Activated CD8-positive, alpha-beta memory T cell treated with anti-CD3 and anti-CD28 coated beads, Interleukin-2, amount 10 ng/mL, durations not matched to agents 7 days and 5 days (primary cell): ENCODE data around the gene SLC4A11. TPM values are rescaled to one million over a fixed set of nuclear protein-coding genes. Genes with fewer than 3 reads are reported as not detected.
A peak's percentile ranks its signal among the peaks of the same experiment; 100 is the strongest.

ENCODE experiments used
- ATAC-seq: fragments of 150-1000 bp; cut with Tn5 transposase; one replicate; pipeline ENCODE4 v1.10.0; 2021; ENCODE audit warnings: moderate library complexity
- CTCF ChIA-PET: fragments of 350-600 bp; sonication (Branson Sonifier 250); formaldehyde crosslinking; loops from one replicate; lab custom pipeline; 2021; ENCODE audit warnings: antibody characterized with exemption; lab: Charles Lee
- DNase-seq: peaks from one replicate; pipeline ENCODE4 v3.0.0-alpha.2; 2020
- H3K27ac Mint-ChIP-seq: one replicate; pipeline ENCODE4 v1.8.0; 2021; ENCODE audit warnings: mild to moderate bottlenecking, mixed read lengths
- H3K27me3 Mint-ChIP-seq: one replicate; pipeline ENCODE4 v1.8.0; 2021; ENCODE audit warnings: mixed read lengths
- H3K36me3 Mint-ChIP-seq: one replicate; pipeline ENCODE4 v1.8.0; 2021; ENCODE audit warnings: mild to moderate bottlenecking, mixed read lengths
- H3K4me1 Mint-ChIP-seq: one replicate; pipeline ENCODE4 v1.8.0; 2021; ENCODE audit warnings: mixed read lengths
- H3K4me3 Mint-ChIP-seq: one replicate; pipeline ENCODE4 v1.8.0; 2021; ENCODE audit warnings: mild to moderate bottlenecking, moderate library complexity, mixed read lengths
- H3K9me3 Mint-ChIP-seq: one replicate; pipeline ENCODE4 v1.8.0; 2022; ENCODE audit warnings: low read depth, mixed read lengths
- total RNA-seq, 2 experiments: library from RNA; stranded (reverse); gene quantifications; one replicate each; pipeline ENCODE4 v1.2.3, GENCODE V29; 2021

Gene SLC4A11
- total RNA-seq, result 1 to 10 TPM; 5.4 to 6.0 TPM

GRCh38 chr20:3239026-3239866 is at the start of gene SLC4A11:
Gene SLC4A11 (minus strand): TSS chr20:3239190. CDS start chr20:3239137, 53 bp downstream.
- peaks cover 50% of the 10 kb centered on the region for H3K27me3 Mint-ChIP-seq

DNA sequence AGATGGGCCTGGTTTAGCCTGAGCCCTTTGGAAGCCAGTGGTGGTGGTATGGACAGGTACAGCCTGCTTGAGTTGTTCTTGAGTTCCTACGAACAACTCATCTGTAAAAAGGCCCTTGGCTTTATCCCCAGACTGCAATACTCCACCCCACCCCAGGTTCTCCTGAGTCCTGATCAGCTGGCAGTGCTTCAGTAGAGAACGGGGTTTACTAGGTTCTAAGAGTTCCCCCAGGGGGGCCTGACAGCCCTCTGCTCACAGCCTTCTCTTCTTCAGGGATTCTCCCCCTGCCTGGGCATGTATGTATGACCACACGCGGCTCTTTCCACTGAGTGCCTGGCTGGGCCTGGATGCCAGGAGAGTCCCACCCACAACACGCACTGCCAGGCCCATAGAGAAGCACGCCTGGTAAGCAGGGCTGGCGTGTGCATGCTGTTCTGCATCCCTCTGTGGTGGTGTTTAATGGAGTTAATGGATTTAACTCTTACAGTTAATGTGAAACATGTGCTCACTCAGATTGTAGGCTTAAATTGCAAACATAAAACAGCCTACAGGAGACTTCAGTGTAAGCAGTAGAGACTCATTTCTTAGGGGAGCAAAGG is 44.3 kb upstream of the SLC4A11 start:
- DNase-seq (no peak), ATAC-seq (no peak)
- Mint-ChIP-seq H3K36me3 (no peaks in the 10 kb centered on the region), H3K27me3 (no peaks in the 10 kb centered on the region), H3K9me3 (no peaks in the 10 kb centered on the region), H3K4me1 (no peaks in the 10 kb centered on the region), H3K27ac (no peak overlapping the region), H3K4me3 (no peak overlapping the region)
- CTCF ChIA-PET, result no interaction called here

More at GRCh38 chr20:3239026-3239866, at the start of gene SLC4A11:
- CTCF ChIA-PET, result interaction anchor here (0.8 to 2.4 kb wide), 5 partner anchors 9 to 112 kb away, joined by 3 to 8 read pairs (median 5); no protein-coding TSS in a partner anchor
- Mint-ChIP-seq H3K4me3 (peak within 1 kb of the TSS; percentile 90), H3K9me3 (no peaks in the 10 kb centered on the region), H3K4me1 (peaks cover 13% of the 10 kb centered on the region), H3K36me3 (peaks cover 2% of the 10 kb centered on the region), H3K27ac (peak within 1 kb of the TSS; percentile 4)
- ATAC-seq, result peak; percentile 72
- DNase-seq, result peak; percentile 60

DNA sequence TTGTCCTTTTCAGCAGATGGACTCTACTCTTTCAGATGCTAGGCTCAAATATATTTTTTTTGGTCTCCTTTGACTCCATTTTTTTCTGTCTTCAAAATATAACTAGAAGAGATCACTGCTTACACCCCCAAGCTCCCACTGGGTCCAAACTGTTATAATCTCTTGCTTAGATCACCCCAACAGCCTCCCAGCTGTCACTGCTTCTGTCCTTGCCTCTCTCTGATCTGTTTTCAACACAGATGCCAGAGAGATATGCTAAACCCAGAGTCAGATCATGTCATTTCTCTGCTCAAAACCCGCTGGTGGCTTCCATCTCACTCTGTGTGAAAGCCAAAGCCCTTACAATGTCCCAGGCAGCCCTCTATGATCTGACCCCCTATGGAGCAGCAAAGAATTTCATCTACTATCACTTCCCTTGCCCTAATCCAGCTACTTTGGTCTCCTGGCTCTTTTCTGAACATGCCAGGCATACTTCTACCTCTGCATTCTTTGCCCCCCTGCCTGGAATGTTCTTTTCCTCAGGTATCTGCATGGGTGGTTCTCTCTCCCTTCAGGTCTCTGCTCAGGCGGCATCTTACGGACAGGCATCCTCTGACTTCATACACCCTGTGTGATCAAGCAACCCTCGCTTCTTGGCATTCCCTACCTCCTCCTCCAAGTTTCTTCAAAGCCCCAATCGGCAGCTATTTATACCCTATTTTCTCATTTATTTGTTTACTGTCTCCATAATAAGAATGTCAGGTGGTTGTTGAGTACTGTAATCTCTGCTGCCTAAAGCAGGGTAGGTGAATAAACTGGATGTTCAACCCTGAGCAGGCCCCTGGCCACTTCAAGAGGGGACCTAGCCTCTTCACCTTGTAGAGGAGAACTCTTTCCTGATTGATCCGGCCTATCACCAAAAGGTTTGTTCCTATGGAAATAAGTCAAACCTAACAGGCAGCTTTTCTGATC is 43.6 kb upstream of the SLC4A11 start:
- CTCF ChIA-PET, result interaction anchor here (0.8 kb wide), 1 partner anchor 10 kb away, joined by 3 read pairs; no protein-coding TSS in a partner anchor
- H3K27me3 Mint-ChIP-seq, result no peaks in the 10 kb centered on the region
- ATAC-seq, result no peak
- no peaks in the 10 kb centered on the region for H3K36me3 Mint-ChIP-seq
- DNase-seq, result no peak
- H3K4me3 Mint-ChIP-seq, result no peak overlapping the region
- no peaks in the 10 kb centered on the region for H3K4me1 Mint-ChIP-seq
- no peaks in the 10 kb centered on the region for H3K9me3 Mint-ChIP-seq
- no peak overlapping the region for H3K27ac Mint-ChIP-seq

DNA sequence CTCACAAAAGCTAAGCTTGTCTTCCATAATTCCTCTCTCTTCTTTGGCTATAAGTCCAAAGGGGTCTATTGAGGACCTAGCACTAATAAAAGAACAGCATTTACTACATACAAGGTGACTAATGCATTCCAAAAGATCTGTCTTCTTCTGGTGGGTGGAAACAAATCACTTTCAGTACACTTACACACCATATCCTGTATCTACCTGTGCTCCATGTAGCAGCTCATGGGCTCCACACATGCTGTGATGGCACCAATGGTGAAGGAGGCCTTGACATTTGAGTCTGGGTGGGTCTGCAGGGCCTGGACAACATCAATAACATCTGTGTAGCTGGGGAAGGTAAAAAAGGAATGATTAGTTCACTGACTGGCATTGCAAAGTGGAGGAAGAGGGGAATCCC is 42.4 kb upstream of the SLC4A11 start:
- ATAC-seq (no peak), DNase-seq (no peak)
- Mint-ChIP-seq H3K36me3 (no peaks in the 10 kb centered on the region), H3K9me3 (no peaks in the 10 kb centered on the region), H3K27me3 (no peaks in the 10 kb centered on the region), H3K4me1 (no peaks in the 10 kb centered on the region), H3K27ac (no peak overlapping the region), H3K4me3 (no peak overlapping the region)
- CTCF ChIA-PET, result interaction anchor here (0.5 kb wide), 1 partner anchor 299 kb away, joined by 3 read pairs; no protein-coding TSS in a partner anchor

- Mint-ChIP-seq H3K27ac (no peak overlapping the region), H3K27me3 (no peaks in the 10 kb centered on the region), H3K36me3 (no peaks in the 10 kb centered on the region), H3K4me3 (no peak overlapping the region), H3K9me3 (no peaks in the 10 kb centered on the region), H3K4me1 (no peaks in the 10 kb centered on the region)
- ATAC-seq (no peak), DNase-seq (no peak)
- CTCF ChIA-PET, result no interaction called here
These were observed 40.8 kb upstream of the SLC4A11 start for GRCh38 chr20:3279761-3280160.

DNA sequence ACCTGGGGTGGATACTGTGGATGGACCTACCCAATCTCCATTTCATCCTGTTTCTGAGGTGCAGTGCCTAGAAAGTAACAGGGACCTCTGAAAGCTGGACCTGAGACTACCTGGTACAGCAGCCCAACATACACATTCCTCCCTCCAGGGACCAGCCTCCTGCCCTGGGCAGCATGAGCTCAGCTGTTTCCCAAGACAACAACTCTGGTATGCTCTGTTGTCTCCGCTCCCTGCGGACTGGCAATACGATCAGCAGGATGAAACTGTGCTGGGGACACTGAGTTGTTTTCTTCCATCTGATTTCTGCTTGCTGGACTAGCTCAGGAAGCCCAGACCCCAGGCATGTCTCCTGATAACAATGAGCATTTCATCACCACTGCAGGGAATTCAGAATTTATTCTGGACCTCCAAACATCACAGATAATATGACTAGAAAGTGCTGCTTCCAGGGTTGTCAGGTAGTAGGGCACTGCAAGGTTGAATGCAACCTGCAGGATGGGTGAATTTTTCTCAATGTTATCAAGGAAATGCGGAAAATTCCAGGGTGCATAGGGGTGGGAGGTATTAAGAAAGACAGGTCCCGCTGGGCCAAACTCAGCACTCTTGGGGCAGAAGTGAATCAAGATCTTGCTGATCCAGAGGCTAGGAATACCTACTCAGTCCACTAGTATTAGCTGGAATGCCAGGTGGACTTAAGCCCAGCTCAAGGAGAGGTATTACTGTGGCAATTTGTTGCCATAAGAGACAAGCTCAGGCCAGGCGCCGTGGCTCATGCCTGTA is 38.9 kb upstream of the SLC4A11 start:
- Mint-ChIP-seq H3K27ac (no peak overlapping the region), H3K4me3 (no peak overlapping the region), H3K9me3 (no peaks in the 10 kb centered on the region), H3K36me3 (no peaks in the 10 kb centered on the region), H3K27me3 (no peaks in the 10 kb centered on the region), H3K4me1 (no peaks in the 10 kb centered on the region)
- CTCF ChIA-PET, result interaction anchor here (0.8 to 1.6 kb wide), 2 partner anchors 55 to 200 kb away, joined by 3 to 6 read pairs; no protein-coding TSS in a partner anchor
- ATAC-seq, result no peak
- no peak for DNase-seq

- Mint-ChIP-seq H3K27me3 (no peaks in the 10 kb centered on the region), H3K27ac (no peak overlapping the region), H3K4me1 (no peaks in the 10 kb centered on the region), H3K36me3 (no peaks in the 10 kb centered on the region), H3K9me3 (no peaks in the 10 kb centered on the region), H3K4me3 (no peak overlapping the region)
- ATAC-seq (peak; percentile 23), DNase-seq (no peak)
- CTCF ChIA-PET, result interaction anchor here (0.7 to 1.7 kb wide), 4 partner anchors 13 to 58 kb away, joined by 3 to 8 read pairs (median 4); no protein-coding TSS in a partner anchor
These were observed 37.7 kb upstream of the SLC4A11 start for GRCh38 chr20:3276680-3277015.

GRCh38 chr20:3275966-3276679 is 37.1 kb upstream of the SLC4A11 start:
- CTCF ChIA-PET, result interaction anchor here (0.7 to 1.7 kb wide), 6 partner anchors 13 to 57 kb away, joined by 3 to 8 read pairs (median 4); no protein-coding TSS in a partner anchor
- Mint-ChIP-seq H3K9me3 (no peaks in the 10 kb centered on the region), H3K4me1 (no peaks in the 10 kb centered on the region), H3K27ac (no peak overlapping the region), H3K36me3 (peaks cover 2% of the 10 kb centered on the region), H3K4me3 (no peak overlapping the region), H3K27me3 (no peaks in the 10 kb centered on the region)
- ATAC-seq, result no peak
- no peak for DNase-seq

- H3K27ac Mint-ChIP-seq, result no peak overlapping the region
- H3K4me1 Mint-ChIP-seq, result no peaks in the 10 kb centered on the region
- DNase-seq (no peak), ATAC-seq (no peak)
- CTCF ChIA-PET, result interaction anchor here (1.2 to 1.7 kb wide), 4 partner anchors 26 to 56 kb away, joined by 3 to 8 read pairs (median 4); no protein-coding TSS in a partner anchor
- peaks cover 4% of the 10 kb centered on the region for H3K36me3 Mint-ChIP-seq
- H3K27me3 Mint-ChIP-seq, result no peaks in the 10 kb centered on the region
- H3K4me3 Mint-ChIP-seq, result no peak overlapping the region
- no peaks in the 10 kb centered on the region for H3K9me3 Mint-ChIP-seq
These were observed 36.3 kb upstream of the SLC4A11 start for GRCh38 chr20:3275064-3275935.

DNA sequence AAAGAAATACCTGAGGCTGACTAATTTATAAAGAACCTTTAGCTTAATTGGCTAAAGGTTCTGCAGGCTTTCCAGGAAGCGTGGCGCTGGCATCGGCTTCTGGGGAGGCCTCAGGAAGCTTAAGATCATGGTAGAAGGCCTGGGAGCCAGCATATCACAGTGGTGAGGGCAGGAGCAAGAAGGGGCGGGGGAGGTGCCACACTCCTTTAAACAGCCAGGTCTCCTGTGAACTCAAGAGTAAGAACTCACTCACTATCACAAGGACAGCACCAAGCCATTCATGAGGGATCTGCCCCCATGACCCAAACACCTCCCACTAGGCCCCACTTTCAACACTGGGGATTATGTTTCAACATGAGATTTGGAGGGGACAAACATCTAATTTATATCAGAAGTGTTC is 34.4 kb upstream of the SLC4A11 start:
- Mint-ChIP-seq H3K4me1 (no peaks in the 10 kb centered on the region), H3K4me3 (no peak overlapping the region), H3K27ac (no peak overlapping the region), H3K36me3 (peaks cover 4% of the 10 kb centered on the region), H3K27me3 (no peaks in the 10 kb centered on the region), H3K9me3 (no peaks in the 10 kb centered on the region)
- ATAC-seq (no peak), DNase-seq (no peak)
- CTCF ChIA-PET, result interaction anchor here (1.4 kb wide), 1 partner anchor 9 kb away, joined by 3 read pairs; no protein-coding TSS in a partner anchor

- no peak for ATAC-seq
- H3K4me3 Mint-ChIP-seq, result no peak overlapping the region
- H3K4me1 Mint-ChIP-seq, result no peaks in the 10 kb centered on the region
- CTCF ChIA-PET, result interaction anchor here (1.4 kb wide), 1 partner anchor 441 kb away, joined by 3 read pairs; no protein-coding TSS in a partner anchor
- peaks cover 4% of the 10 kb centered on the region for H3K36me3 Mint-ChIP-seq
- no peak overlapping the region for H3K27ac Mint-ChIP-seq
- no peaks in the 10 kb centered on the region for H3K27me3 Mint-ChIP-seq
- H3K9me3 Mint-ChIP-seq, result no peaks in the 10 kb centered on the region
- DNase-seq, result no peak
These were observed 31.1 kb upstream of the SLC4A11 start for GRCh38 chr20:3270051-3270450.
